AG20443 (cell line): ENCODE data around the gene SMC5.
"Not testable (repeated sequence)": the region's sequence is repeated elsewhere in the genome, so short reads cannot be mapped to it uniquely, and the experiment has no call there.

Experiments
- DNase-seq: peaks from one replicate; pipeline ENCODE4 v3.0.0; 2012; ENCODE audit warnings: low spot score, mixed read lengths

Gene SMC5

GRCh38 chr9:70258692-70259511, at the start of gene SMC5:
Gene SMC5 (plus strand): TSS chr9:70258978. CDS start chr9:70259079, 101 bp downstream.
- DNase-seq = peak; percentile 98

DNA sequence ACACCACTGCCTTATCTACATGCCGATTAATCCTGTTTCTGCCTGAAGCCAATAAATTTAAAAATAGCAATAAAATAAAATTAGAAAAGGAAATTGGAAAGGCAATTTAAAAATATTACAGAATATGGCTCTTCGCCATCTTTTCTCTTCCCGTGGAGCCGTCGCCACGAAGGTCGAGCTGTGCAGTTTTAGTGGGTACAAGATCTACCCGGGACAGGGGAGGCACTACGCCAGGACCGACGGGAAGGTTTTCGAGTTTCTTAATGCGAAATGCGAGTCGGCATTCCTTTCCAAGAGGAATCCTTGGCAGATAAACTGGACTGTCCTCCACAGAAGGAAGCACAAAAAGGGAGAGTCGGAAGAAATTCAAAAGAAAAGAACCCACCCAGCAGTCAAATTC, 41.7 kb upstream of the SMC5 start:
- no peak for DNase-seq

DNA sequence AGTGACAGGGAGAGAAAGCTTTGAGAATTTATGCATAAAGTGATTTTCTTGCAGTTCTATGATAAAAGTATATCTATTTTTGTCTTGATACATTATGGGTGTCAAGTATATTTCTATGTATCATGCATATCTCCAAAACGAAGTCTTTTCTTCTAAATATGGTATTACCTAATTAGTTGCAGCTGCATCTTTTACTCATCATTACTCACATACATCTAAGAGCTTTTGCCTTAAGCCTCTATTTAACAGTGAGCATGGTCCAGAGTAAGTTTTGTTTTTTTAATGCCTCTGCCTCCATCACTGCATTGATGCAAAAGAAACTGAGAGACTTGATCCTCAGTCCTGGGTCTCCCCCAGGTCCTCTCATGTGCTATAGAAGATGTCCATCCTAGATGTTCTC, 40.0 kb upstream of the SMC5 start:
- DNase-seq = peak; percentile 51

- DNase-seq = no peak
Measured at GRCh38 chr9:70220216-70220615, 38.6 kb upstream of the SMC5 start.

DNA sequence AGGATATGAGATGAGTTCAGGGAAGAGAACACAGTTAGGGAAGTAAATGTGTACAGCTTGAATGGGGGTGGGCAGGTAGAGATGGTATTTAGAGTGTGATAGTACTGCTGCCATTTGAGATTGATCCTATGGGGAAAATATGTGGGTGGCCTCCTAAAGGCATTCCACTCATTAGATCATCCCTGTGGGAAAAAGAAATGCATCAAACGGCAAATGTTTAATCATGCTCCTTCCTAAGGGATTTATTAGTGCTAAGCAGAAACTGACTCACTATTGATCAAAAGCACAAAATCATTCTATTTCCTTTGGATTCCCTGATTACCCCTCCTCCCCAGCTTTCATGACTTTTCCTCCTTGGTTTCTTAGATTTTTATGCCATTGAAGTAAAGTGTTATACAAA, 36.4 kb upstream of the SMC5 start:
- no peak for DNase-seq

DNA sequence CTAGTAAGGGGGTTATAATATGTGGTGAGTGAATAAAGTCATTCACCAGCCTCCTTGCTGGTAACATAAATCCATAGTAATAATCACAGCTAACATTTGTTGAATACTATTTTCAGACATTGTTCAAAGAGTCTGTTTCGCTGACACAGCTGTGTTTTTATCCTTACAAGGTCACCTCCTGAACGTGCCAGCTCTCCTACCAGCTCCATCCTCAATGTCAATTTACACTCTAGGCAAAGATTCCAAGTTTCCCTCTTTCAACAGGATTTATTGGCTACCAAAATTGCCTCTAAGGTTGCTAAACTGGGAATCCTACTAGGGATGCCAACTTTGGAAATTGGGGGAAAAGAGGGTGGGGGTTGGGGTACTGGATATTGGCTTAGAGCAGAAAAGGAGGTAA, 30.7 kb upstream of the SMC5 start:
- DNase-seq = no peak

DNA sequence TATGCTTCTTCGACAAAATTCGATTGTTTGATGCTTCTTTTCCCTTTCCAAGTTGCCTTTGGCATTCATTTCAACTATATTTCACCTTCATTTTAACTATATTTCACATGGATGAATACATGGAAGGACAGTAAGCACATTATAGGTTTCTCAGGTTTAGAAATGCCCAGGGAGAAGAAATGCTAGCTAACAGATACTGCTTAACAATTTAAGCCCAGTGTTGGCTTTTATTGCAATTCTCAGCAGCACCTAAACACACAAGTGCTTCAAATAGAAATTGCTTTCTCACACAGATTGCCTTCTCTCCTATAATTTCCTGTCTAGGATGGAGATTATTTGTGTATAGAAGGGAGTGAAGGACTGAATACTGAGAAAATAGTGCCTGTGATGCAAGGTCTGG, 30.2 kb upstream of the SMC5 start:
- no peak for DNase-seq

DNA sequence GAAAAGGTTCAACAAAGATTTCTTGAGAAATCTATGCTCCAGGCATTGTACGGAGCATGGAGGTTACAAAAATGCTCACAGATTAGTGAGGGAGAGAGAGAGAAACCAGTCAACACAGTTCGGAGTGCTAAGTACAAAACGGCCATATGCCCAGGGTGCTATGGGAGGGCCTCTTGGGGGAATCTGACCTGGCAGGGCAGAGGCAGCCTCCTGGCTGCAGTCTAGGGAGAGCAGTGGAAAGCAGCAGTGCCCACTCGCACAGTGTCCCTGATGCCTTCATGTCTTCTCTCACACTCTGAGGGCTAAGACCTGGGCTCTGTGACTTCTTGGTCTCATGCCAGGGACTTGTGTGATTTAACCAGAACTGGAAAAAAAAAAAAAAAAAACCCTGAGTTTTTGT, 29.8 kb upstream of the SMC5 start:
- DNase-seq = no peak

DNA sequence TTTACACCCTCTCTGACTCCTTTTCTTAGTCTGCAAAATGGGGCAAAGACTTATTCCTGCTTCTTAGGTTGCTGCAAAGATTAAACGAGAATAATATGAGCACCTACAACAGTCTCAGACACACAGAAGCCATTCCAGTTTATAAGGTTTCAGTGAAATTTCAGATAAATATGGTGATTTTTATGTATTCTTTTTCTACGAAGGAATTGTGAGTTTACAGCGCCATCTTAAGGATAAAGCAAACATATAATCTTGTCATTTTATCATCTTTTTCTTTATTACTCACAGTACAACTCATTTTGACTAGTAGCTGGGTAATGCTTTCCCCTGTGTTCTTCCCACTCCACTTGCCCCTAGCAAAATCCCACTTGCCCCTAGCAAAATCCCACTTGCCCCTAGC, 29.2 kb upstream of the SMC5 start:
- DNase-seq = peak; percentile 33

- DNase-seq = no peak
Measured at GRCh38 chr9:70232476-70232875, 26.3 kb upstream of the SMC5 start.

- DNase-seq = not testable (repeated sequence)
Measured at GRCh38 chr9:70234208-70234607, 24.6 kb upstream of the SMC5 start.

DNA sequence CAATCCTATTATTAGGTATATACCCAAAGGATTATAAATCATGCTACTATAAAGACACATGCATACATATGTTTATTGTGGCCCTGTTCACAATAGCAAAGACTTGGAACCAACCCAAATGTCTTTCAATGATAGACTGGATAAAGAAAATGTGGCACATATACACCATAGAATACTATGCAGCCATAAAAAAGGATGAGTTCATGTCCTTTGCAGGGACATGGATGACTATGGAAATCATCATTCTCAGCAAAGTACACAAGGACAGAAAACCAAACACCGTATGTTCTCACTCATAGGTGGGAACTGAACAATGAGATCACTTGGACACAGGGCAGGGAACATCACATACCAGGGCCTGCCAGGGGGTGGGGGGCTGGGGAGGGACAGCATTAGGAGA, 12.8 kb upstream of the SMC5 start:
- DNase-seq = not testable (repeated sequence)

DNA sequence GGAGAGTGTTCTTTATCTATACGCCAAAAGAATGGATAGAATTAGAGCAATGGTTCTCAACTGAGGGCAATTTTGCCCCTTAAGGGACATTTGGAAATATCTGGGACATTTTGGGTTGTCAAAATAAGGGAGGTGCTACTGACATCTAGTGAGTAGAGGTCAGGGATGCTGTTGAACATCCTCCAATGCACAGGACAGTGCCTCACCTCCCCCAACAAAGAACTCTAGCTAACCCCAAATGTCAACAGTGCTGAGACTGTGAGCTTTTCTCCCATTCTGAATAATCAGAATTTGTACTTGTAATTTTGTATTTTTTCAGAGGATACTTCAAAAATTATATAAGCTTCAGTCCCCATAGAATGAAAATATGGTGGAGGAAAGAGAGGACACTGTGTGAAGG, 8.6 kb upstream of the SMC5 start:
- DNase-seq = no peak

DNA sequence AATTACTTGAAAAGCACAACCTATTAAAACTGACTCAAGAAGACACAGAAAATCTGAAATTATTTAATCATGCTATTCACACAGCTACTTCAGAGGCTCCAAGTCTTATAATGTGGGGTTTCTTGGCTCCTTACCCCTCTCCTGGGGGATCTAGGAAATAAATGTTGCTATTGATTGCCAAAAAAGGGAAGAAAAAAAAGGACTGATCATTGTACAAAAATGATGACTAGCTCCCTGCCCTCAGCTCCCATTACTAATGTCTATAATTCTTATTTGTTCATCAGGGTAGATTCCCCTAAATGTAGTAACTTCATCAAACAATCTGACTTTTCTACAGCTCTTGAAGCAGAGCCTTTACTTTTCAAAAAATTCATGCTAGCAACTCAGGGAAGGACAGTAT, 3.3 kb upstream of the SMC5 start:
- DNase-seq = peak; percentile 11

GRCh38 chr9:70256123-70256551, 2.6 kb upstream of the SMC5 start:
- peak; percentile 29 for DNase-seq

DNA sequence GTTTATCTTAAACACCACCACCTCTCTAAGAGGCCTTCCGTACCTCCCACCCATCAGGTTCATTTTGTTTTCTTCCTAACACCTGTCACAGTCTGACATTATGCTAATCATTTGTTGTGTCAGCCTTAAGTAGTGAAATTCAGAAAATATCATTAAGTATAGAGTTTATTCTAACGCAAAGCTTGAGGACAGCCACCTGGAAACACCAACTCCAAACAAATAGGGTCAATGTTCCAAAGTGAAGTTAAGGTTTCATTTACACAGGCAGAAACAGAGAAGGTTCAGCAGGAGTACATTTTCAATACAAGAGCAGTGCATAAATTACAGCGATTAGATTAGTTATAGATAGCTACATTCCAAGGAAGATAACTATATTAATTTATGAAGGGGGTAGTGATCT, 1.3 kb upstream of the SMC5 start:
- DNase-seq = no peak

GRCh38 chr9:70257991-70258691, 637 bp upstream of the SMC5 start:
- peak; percentile 28 for DNase-seq

DNA sequence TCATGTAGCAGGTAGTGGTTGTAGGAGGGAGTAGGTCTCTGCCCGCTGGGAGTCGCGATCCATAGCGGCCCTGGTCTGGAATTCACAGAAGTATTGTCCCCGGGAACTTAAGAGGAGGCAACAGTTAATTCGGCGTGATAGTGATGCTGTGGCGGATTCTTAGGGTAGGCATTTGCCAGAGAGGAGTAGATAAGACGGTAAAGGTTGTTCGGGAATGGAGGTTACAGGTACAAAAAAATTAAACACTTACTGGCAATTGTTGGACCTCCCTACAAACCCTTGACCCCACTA, 679 bp downstream of the SMC5 start:
- no peak for DNase-seq

- no peak for DNase-seq
Measured at GRCh38 chr9:70260007-70260443, 1.2 kb downstream of the SMC5 start.

DNA sequence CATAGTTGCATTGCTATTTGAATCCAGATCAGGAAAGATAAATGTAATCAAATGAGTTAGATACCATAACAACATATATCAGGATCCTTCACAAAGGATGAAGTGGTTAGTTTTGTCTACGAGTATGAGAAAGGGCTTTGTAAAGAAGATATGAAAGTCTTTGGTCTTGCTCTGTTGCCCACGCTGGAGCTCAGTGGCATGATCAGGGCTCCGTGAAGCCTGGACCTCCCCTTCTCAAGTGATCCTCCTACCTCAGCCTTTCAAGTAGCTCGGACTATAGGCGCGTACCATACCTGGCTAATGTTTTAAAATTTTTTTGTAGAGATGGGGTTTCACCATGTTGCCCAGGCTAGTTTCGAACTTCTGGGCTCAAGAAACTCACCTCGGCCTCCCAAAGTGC, 1.8 kb downstream of the SMC5 start:
- DNase-seq = no peak

- DNase-seq = no peak
Measured at GRCh38 chr9:70261131-70261870, 2.5 kb downstream of the SMC5 start.

GRCh38 chr9:70262366-70262765, 3.6 kb downstream of the SMC5 start:
- DNase-seq = no peak

- no peak for DNase-seq
Measured at GRCh38 chr9:70262948-70263347, 4.2 kb downstream of the SMC5 start.
